HCT116 (cell line): ENCODE measurements around the gene RMND1. TPM values are rescaled to one million over a fixed set of nuclear protein-coding genes. Genes with fewer than 3 reads are reported as not detected.

Source experiments
- ATAC-seq: fragments of 200-7000 bp; cut with Tn5 transposase; 2 replicates; pipeline ENCODE4 v1.9.1; 2020; ENCODE audit warnings: mild to moderate bottlenecking, moderate library complexity
- BruUV-seq: library from RNA; stranded (reverse); fragments of 400-500 nt; replicated peaks from 2 replicates; lab custom pipeline; 2021; lab: Mats Ljungman, UMichigan
- CTCF ChIA-PET: fragments of 300-600 bp; sonication (Branson Sonifier 250); formaldehyde crosslinking; loops from one replicate; lab custom pipeline; 2021; ENCODE audit warnings: antibody characterized with exemption; lab: Charles Lee
- POLR2A ChIA-PET: fragments of 300-600, 350-600 bp; sonication (Branson Sonifier 250); formaldehyde crosslinking; loops from one replicate; lab custom pipeline; 2021; ENCODE audit warnings: antibody characterized with exemption; lab: Charles Lee
- RAD21 ChIA-PET, 2 experiments: fragments of 300-600 bp; sonication (Branson Sonifier 250); formaldehyde crosslinking; loops; one replicate each; lab custom pipeline; 2023; ENCODE audit warnings: low total read pairs in 2 of 2; ENCODE audit not compliant: uncharacterized antibody in 2 of 2, unreplicated experiment in 2 of 2, low non-redundant PET in 1 of 2; lab: Charles Lee
- DNase-seq: peaks from one replicate; pipeline ENCODE4 v3.0.0-alpha.2; 2010; ENCODE audit warnings: low read depth, low spot score
- H2AFZ ChIP-seq: fragments of 200-600 bp; shearing (Covaris generic), sonication (generic); 2 replicates; pipeline ENCODE4 v1.6.1; 2017; ENCODE audit warnings: low read depth, mixed run types, mixed read lengths, antibody characterized with exemption, low read length; ENCODE audit not compliant: poor library complexity, severe bottlenecking
- H3K27ac ChIP-seq: 2 replicates; pipeline ENCODE4 v1.5.1; 2012; ENCODE audit warnings: low read depth, low read length
- H3K27me3 ChIP-seq: fragments of 200-600 bp; sonication (generic); 2 replicates; pipeline ENCODE4 v1.6.1; 2016; ENCODE audit warnings: mixed run types, low read length, mixed read lengths; ENCODE audit not compliant: insufficient read depth
- H3K36me3 ChIP-seq, 2 experiments: fragments of 200-500 bp in 1 of 2; fragments of 200-600 bp in 1 of 2; sonication (Bioruptor generic) in 1 of 2; sonication (generic) in 1 of 2; 2 replicates each; pipeline versions ENCODE4 v1.5.1 to v1.6.1; 2014 to 2016; ENCODE audit warnings: low read length in 2 of 2, inconsistent platforms in 1 of 2, mixed read lengths in 1 of 2, mixed run types in 1 of 2; ENCODE audit not compliant: insufficient read depth in 2 of 2, control insufficient read depth in 1 of 2
- H3K4me1 ChIP-seq, 2 experiments: fragments of 200-600 bp in 1 of 2; sonication (generic) in 1 of 2; 2 replicates each; pipeline versions ENCODE4 v1.5.1 to v1.6.1; 2012 to 2017; ENCODE audit warnings: low read length in 2 of 2, inconsistent platforms in 1 of 2, mild to moderate bottlenecking in 1 of 2, mixed read lengths in 1 of 2, mixed run types in 1 of 2, moderate library complexity in 1 of 2; ENCODE audit not compliant: insufficient read depth in 2 of 2, control insufficient read depth in 1 of 2
- H3K4me2 ChIP-seq: fragments of 200-600 bp; sonication (generic); 2 replicates; pipeline ENCODE4 v1.6.1; 2017; ENCODE audit warnings: mixed run types, low read length, mixed read lengths
- H3K4me3 ChIP-seq, 2 experiments: fragments of 200-600 bp in 1 of 2; sonication (generic) in 1 of 2; replicated peaks in 1 of 2; 2 replicates each; pipeline ENCODE4 v1.5.1; 2011 to 2016; ENCODE audit warnings: low read length in 2 of 2, control low read depth in 1 of 2, low read depth in 1 of 2, mild to moderate bottlenecking in 1 of 2, mixed read lengths in 1 of 2, mixed run types in 1 of 2
- H3K79me2 ChIP-seq: fragments of 200-600 bp; sonication (generic); 2 replicates; pipeline ENCODE4 v1.6.1; 2017; ENCODE audit warnings: mild to moderate bottlenecking, mixed run types, low read length, moderate library complexity, mixed read lengths; ENCODE audit not compliant: insufficient read depth
- H3K9ac ChIP-seq: fragments of 200-600 bp; sonication (generic); 2 replicates; pipeline ENCODE4 v1.6.1; 2016; ENCODE audit warnings: low read length, mixed read lengths
- H3K9me2 ChIP-seq: fragments of 200-600 bp; sonication (generic), shearing (Covaris generic); 2 replicates; pipeline ENCODE4 v1.6.1; 2017; ENCODE audit warnings: mixed run types, mild to moderate bottlenecking, moderate library complexity; ENCODE audit not compliant: insufficient read depth
- H3K9me3 ChIP-seq, 2 experiments: fragments of 200-500 bp in 1 of 2; fragments of 200-600 bp in 1 of 2; sonication (Bioruptor generic) in 1 of 2; sonication (generic) in 1 of 2; 2 replicates each; pipeline ENCODE4 v1.6.1; 2014 to 2017; ENCODE audit warnings: low read length in 2 of 2, mixed read lengths in 2 of 2, inconsistent platforms in 1 of 2, low read depth in 1 of 2, mild to moderate bottlenecking in 1 of 2, mixed run types in 1 of 2, moderate library complexity in 1 of 2; ENCODE audit not compliant: control insufficient read depth in 1 of 2, insufficient read depth in 1 of 2
- H4K20me1 ChIP-seq: fragments of 200-600 bp; sonication (generic), shearing (Covaris generic); 2 replicates; pipeline ENCODE4 v1.6.1; 2017; ENCODE audit warnings: mixed run types, mild to moderate bottlenecking, moderate library complexity; ENCODE audit not compliant: insufficient read depth
- ATF3 ChIP-seq: IDR thresholded peaks from 2 replicates; pipeline ENCODE4 v1.6.1; 2012
- CBX3 ChIP-seq: IDR thresholded peaks from 2 replicates; pipeline ENCODE4 v1.6.1; 2012; ENCODE audit warnings: low read depth
- CEBPB ChIP-seq: IDR thresholded peaks from 2 replicates; pipeline ENCODE4 v1.6.1; 2012; ENCODE audit warnings: low read depth
- CTCF ChIP-seq, 3 experiments: fragments of 200-600 bp in 1 of 3; sonication (generic) in 1 of 3; IDR thresholded peaks in 2 of 3; conservative IDR thresholded peaks in 1 of 3; 2 replicates each; pipeline ENCODE4 v1.5.1; 2012 to 2017; ENCODE audit warnings: low read depth in 2 of 3, low read length in 2 of 3, antibody characterized with exemption in 1 of 3, borderline replicate concordance in 1 of 3, control low read depth in 1 of 3, mild to moderate bottlenecking in 1 of 3, mixed read lengths in 1 of 3, mixed run types in 1 of 3, moderate library complexity in 1 of 3; ENCODE audit not compliant: insufficient read depth in 1 of 3
- ELF1 ChIP-seq: IDR thresholded peaks from 2 replicates; pipeline ENCODE4 v1.6.1; 2012; ENCODE audit warnings: low read depth, borderline replicate concordance
- EZH2phosphoT487 ChIP-seq: fragments of 200-600 bp; IDR thresholded peaks from 2 replicates; pipeline ENCODE4 v1.6.1; 2018; ENCODE audit warnings: antibody characterized with exemption, borderline replicate concordance
- FOSL1 ChIP-seq: IDR thresholded peaks from 2 replicates; pipeline ENCODE4 v1.6.1; 2012; ENCODE audit warnings: low read depth
- JUND ChIP-seq: IDR thresholded peaks from 2 replicates; pipeline ENCODE4 v1.6.1; 2012
- MAX ChIP-seq: IDR thresholded peaks from 2 replicates; pipeline ENCODE4 v1.6.1; 2012
- POLR2A ChIP-seq: IDR thresholded peaks from 2 replicates; pipeline ENCODE4 v1.7.0; 2011; ENCODE audit warnings: borderline replicate concordance; ENCODE audit not compliant: insufficient read depth, insufficient read length; ENCODE audit errors: extremely low read depth
- POLR2AphosphoS5 ChIP-seq: IDR thresholded peaks from 2 replicates; pipeline ENCODE4 v1.6.1; 2011; ENCODE audit warnings: mild to moderate bottlenecking, low read depth, low read length, moderate library complexity
- RAD21 ChIP-seq: IDR thresholded peaks from 2 replicates; pipeline ENCODE4 v1.6.1; 2012; ENCODE audit warnings: low read depth, mild to moderate bottlenecking
- SIN3A ChIP-seq: IDR thresholded peaks from 2 replicates; pipeline ENCODE4 v1.6.1; 2012; ENCODE audit warnings: low read depth
- SP1 ChIP-seq: IDR thresholded peaks from 2 replicates; pipeline ENCODE4 v1.6.1; 2012; ENCODE audit warnings: low read depth
- SRF ChIP-seq: IDR thresholded peaks from 2 replicates; pipeline ENCODE4 v1.6.1; 2012; ENCODE audit warnings: low read depth
- TCF7L2 ChIP-seq: IDR thresholded peaks from 2 replicates; pipeline ENCODE4 v1.7.0; 2011; ENCODE audit warnings: borderline replicate concordance, inconsistent platforms; ENCODE audit not compliant: insufficient read depth, insufficient read length; ENCODE audit errors: extremely low read depth
- YY1 ChIP-seq: IDR thresholded peaks from 2 replicates; pipeline ENCODE4 v1.6.1; 2011; ENCODE audit warnings: low read length, low read depth, moderate library complexity, mild to moderate bottlenecking; ENCODE audit not compliant: insufficient replicate concordance; ENCODE audit errors: extremely low read depth
- ZBTB33 ChIP-seq: IDR thresholded peaks from 2 replicates; pipeline ENCODE4 v1.6.1; 2011; ENCODE audit warnings: mild to moderate bottlenecking, low read length, moderate library complexity; ENCODE audit not compliant: insufficient replicate concordance; ENCODE audit errors: extremely low read depth
- ZFX ChIP-seq: fragments of 450-650 bp; IDR thresholded peaks from 2 replicates; pipeline ENCODE4 v1.6.1; 2017
- ZNF274 ChIP-seq: fragments of 200-500 bp; sonication (Bioruptor generic); IDR thresholded peaks from 2 replicates; pipeline ENCODE4 v1.6.1; 2014; ENCODE audit warnings: mild to moderate bottlenecking, low read depth, low read length, inconsistent platforms
- intact Hi-C: fragments of 100-400 bp; cut with micrococcal nuclease; formaldehyde crosslinking; loops from 2 replicates; pipeline ENCODE4 v1.10.0; 2022
- total RNA-seq: library from RNA; stranded (reverse); gene quantifications from one replicate; pipeline ENCODE4 v1.2.1, GENCODE V29; 2021; ENCODE audit not compliant: unreplicated experiment

The RMND1 gene
- total RNA-seq, 1 experiment from 2014 or later, result 28.0 TPM

GRCh38 chr6:151498327-151498726 lies 46.4 kb upstream of the RMND1 start:
- H3K9me3 ChIP-seq, result no peaks in the 10 kb centered on the region
- no peaks in the 10 kb centered on the region for H3K9me2 ChIP-seq
- ATAC-seq (no peak), DNase-seq (no peak)
- H3K36me3 ChIP-seq, result no peaks in the 10 kb centered on the region
- TF ChIP-seq RAD21 (no peak), SIN3A (no peak), ATF3 (no peak), MAX (no peak), TCF7L2 (no peak), YY1 (no peak), EZH2phosphoT487 (no peak), ZFX (no peak), ZBTB33 (no peak), ELF1 (no peak), CBX3 (no peak), SP1 (no peak), FOSL1 (no peak), CTCF (IDR thresholded peaks at IDR 0.05 in 2 of 3, conservative IDR thresholded peaks at IDR 0.05 in 1 of 3; ENCODE audit: borderline replicate concordance in 1 of 3, insufficient read depth in 1 of 3, low read depth in 2 of 3, low read length in 2 of 3) (no peak), CEBPB (no peak), SRF (no peak), POLR2A (no peak), ZNF274 (no peak), JUND (no peak), POLR2AphosphoS5 (no peak)
- POLR2A ChIA-PET, result no interaction called here
- H3K4me3 ChIP-seq, result no peak overlapping the region
- H3K79me2 ChIP-seq, result no peaks in the 10 kb centered on the region
- RAD21 ChIA-PET, result no interaction called here
- no peak overlapping the region for H3K9ac ChIP-seq
- CTCF ChIA-PET, result no interaction called here
- H3K4me2 ChIP-seq, result no peak overlapping the region
- H3K27ac ChIP-seq, result no peak overlapping the region
- H3K27me3 ChIP-seq, result no peaks in the 10 kb centered on the region
- intact Hi-C loops, result no loop called here
- no peak overlapping the region for H2AFZ ChIP-seq
- H3K4me1 ChIP-seq, result peaks cover 10 to 20% of the 10 kb centered on the region in 2 experiments; a peak in 3 of 4 replicates
- H4K20me1 ChIP-seq, result no peaks in the 10 kb centered on the region
- no TSS peak for BruUV-seq
